Kidney epithelial cell (primary cell): ENCODE results near the gene NTN1. TPM values are rescaled to one million over a fixed set of nuclear protein-coding genes. Genes with fewer than 3 reads are reported as not detected.

ENCODE experiments used
- DNase-seq: peaks from one replicate; pipeline ENCODE4 v3.0.0-alpha.2; 2010; ENCODE audit warnings: low read depth
- H3K27me3 ChIP-seq: 2 replicates; pipeline ENCODE4 v1.6.0; 2011; ENCODE audit warnings: low read length; ENCODE audit not compliant: control insufficient read depth, insufficient read depth
- H3K36me3 ChIP-seq: 2 replicates; pipeline ENCODE4 v1.5.1; 2011; ENCODE audit warnings: low read length; ENCODE audit not compliant: control insufficient read depth, insufficient read depth
- H3K4me3 ChIP-seq: 2 replicates; pipeline ENCODE4 v1.5.1; 2011; ENCODE audit warnings: low read depth, mild to moderate bottlenecking, control low read depth, low read length
- CTCF ChIP-seq: IDR thresholded peaks from 2 replicates; pipeline ENCODE4 v1.5.1; 2011; ENCODE audit warnings: mild to moderate bottlenecking, moderate library complexity, low read length, control low read depth, inconsistent platforms; ENCODE audit not compliant: insufficient read depth, poor library complexity, severe bottlenecking
- total RNA-seq: library from RNA; depleted of rRNA; stranded (reverse); fragments of >200 nt; gene quantifications from 2 replicates; pipeline ENCODE4 v1.2.3, GENCODE V29; 2015

Gene NTN1
- total RNA-seq, 1 donor from 2014 or later, result 15.2 TPM

GRCh38 chr17:9291912-9292560, 270.7 kb downstream of the NTN1 start:
- DNase-seq, result no peak
- H3K36me3 ChIP-seq, result no peaks in the 10 kb centered on the region
- no peak overlapping the region for H3K4me3 ChIP-seq
- peak; percentile 69 for TF ChIP-seq CTCF
- no peaks in the 10 kb centered on the region for H3K27me3 ChIP-seq

- Histone ChIP-seq H3K4me3 (no peak overlapping the region), H3K27me3 (no peaks in the 10 kb centered on the region), H3K36me3 (no peaks in the 10 kb centered on the region)
- DNase-seq, result no peak
- TF ChIP-seq CTCF, result no peak
These were observed 271.2 kb downstream of the NTN1 start for GRCh38 chr17:9292561-9292941.

Other genes starting within 250 kb of the NTN1 start
- gene MFSD6L, start 222.1 kb upstream of the NTN1 start, total RNA-seq, result 0.27 and 0.54 TPM in 2 replicates
- not detected in 2 replicates for gene PIK3R6, start 153.8 kb upstream of the NTN1 start, total RNA-seq
- gene PIK3R5, start 55.8 kb upstream of the NTN1 start, total RNA-seq, result 0.96 and 1.7 TPM in 2 replicates